Colonic mucosa (tissue), 4 donors: ENCODE measurements around the gene CCDC88C. TPM values are rescaled to one million over a fixed set of nuclear protein-coding genes. Genes with fewer than 3 reads are reported as not detected.
A peak's percentile ranks its signal among the peaks of the same experiment; 100 is the strongest.

Experiments
- DNase-seq: peaks from one replicate; pipeline ENCODE4 v3.0.0-alpha.2; 2020
- H3K27ac ChIP-seq: fragments of 200-600 bp; one replicate; pipeline ENCODE4 v1.8.0; 2021
- H3K27me3 ChIP-seq: fragments of 200-600 bp; one replicate; pipeline ENCODE4 v1.8.0; 2021
- H3K36me3 ChIP-seq: fragments of 200-600 bp; one replicate; pipeline ENCODE4 v1.8.0; 2021
- H3K4me1 ChIP-seq: fragments of 200-600 bp; one replicate; pipeline ENCODE4 v1.8.0; 2021; ENCODE audit warnings: mild to moderate bottlenecking
- H3K4me3 ChIP-seq: fragments of 200-600 bp; one replicate; pipeline ENCODE4 v1.8.0; 2021
- H3K9ac ChIP-seq, 2 donors: one replicate each; pipeline ENCODE4 v1.7.0; 2013; ENCODE audit warnings: control low read depth in 2 of 2, low read depth in 2 of 2, low read length in 2 of 2
- H3K9me3 ChIP-seq: fragments of 200-600 bp; one replicate; pipeline ENCODE4 v1.8.0; 2021
- intact Hi-C: fragments of 100-400 bp; cut with DNase I; formaldehyde crosslinking; loops from one replicate; pipeline ENCODE4 v1.14.1; 2022
- total RNA-seq, 2 donors: library from RNA; stranded (reverse); fragmentation: NEBNext Ultra II Directional in 1 of 2; extraction: Animal tissue kit (Norgen Biotek cat#: 25700) in 1 of 2; gene quantifications; one replicate each; pipeline ENCODE4 v1.2.1, GENCODE V29; 2021
- TF ChIP-seq, protein P1 (sequence below): fragments of 200-600 bp; IDR thresholded peaks from one replicate; pipeline ENCODE4 v1.8.0; 2022; ENCODE audit warnings: antibody characterized with exemption, mild to moderate bottlenecking
- donor health status: healthy.
- donor health status: DM: no; HTN: no; CAD: no.
- donor health status: DM: no; HTN: no; CAD: no.

Gene CCDC88C
- total RNA-seq, 2 donors from 2014 or later = 45.6 to 48.0 TPM

DNA sequence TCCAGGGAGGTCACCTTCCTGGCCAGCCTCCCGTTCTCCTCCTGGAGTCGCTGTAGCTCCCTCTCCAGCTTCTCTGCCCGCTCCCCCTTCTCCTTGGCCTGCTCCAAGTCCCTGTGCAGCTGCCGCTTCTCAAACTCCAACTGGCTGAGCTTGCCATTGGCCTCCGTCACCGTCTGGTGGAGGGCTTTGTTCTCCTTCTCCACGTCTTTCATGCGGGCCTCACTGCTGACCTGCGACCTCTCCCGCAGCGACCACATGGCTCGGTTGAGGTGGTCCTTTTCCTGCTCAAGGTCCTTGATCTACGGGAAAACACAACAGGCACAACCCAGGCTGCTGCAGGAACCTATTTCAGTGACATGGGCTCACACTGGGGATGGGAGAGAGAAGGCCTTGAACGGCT is 103.8 kb downstream of the CCDC88C start:
- Histone ChIP-seq H3K9ac (no peak overlapping the region), H3K36me3 (no peaks in the 10 kb centered on the region), H3K27me3 (no peaks in the 10 kb centered on the region), H3K4me1 (peaks cover 14% of the 10 kb centered on the region), H3K27ac (no peak overlapping the region), H3K4me3 (no peak overlapping the region), H3K9me3 (no peaks in the 10 kb centered on the region)
- TF ChIP-seq, protein P1, sequence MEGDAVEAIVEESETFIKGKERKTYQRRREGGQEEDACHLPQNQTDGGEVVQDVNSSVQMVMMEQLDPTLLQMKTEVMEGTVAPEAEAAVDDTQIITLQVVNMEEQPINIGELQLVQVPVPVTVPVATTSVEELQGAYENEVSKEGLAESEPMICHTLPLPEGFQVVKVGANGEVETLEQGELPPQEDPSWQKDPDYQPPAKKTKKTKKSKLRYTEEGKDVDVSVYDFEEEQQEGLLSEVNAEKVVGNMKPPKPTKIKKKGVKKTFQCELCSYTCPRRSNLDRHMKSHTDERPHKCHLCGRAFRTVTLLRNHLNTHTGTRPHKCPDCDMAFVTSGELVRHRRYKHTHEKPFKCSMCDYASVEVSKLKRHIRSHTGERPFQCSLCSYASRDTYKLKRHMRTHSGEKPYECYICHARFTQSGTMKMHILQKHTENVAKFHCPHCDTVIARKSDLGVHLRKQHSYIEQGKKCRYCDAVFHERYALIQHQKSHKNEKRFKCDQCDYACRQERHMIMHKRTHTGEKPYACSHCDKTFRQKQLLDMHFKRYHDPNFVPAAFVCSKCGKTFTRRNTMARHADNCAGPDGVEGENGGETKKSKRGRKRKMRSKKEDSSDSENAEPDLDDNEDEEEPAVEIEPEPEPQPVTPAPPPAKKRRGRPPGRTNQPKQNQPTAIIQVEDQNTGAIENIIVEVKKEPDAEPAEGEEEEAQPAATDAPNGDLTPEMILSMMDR = no peak
- intact Hi-C loops = no loop called here
- no peak for DNase-seq

DNA sequence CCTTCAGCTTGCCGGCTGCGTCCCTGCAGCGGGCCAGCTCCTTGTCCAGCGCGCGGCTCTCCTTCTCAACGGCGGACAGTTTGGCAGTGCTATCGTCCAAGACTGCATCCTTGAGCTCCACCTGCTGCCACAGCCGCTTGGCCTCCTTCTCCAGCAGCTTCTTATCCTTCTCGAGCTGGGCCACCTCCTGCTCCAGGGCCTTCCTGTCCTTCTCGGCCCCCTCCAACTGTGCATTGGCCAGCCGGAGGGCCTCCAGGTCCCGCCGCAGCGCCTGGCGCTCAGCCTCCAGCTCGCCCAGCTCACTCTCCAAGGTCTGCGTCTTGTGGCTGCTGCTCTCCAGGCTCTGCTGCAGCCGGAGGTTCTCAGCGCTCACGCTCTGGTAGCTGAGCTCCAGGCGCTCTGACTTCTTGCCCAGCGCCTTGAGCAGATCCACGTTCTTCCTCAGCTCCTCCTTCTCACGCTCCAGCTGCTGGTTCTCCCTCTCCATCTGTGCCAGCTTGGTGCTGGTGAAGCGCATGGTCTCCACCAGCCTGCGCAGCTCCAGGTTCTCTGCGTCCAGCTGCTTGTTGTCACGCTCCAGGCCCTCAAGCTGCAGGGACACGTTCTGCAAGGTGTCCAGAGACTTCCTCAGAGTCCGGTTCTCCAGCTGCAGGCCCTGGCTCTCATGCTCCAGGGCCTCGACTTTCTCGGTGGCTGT is 104.3 kb downstream of the CCDC88C start:
- no peak for DNase-seq
- intact Hi-C loops = no loop called here

DNA sequence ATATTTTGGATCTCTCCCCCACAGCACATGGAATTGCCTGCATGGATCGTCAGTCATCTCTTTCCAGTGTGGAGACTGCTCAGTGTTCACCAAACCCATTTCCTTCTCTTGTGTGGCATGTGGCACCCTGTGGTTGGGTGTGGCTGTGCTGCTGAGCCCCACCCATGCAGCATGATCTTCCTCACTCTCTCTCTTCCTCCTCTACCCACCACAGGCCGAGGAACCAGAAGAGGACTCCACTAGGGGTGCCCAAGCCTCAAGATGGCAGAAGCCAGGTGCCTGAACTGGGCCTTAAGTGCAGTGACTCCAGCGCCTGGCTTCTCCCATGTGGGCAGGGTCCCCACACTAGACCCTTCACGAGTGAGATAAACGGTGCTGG is 106.3 kb downstream of the CCDC88C start:
- intact Hi-C loops = no loop called here
- DNase-seq = peak; percentile 63

More for the DNA sequence above, 104.3 kb downstream of the CCDC88C start:
- Histone ChIP-seq H3K27ac (no peak overlapping the region), H3K4me1 (peaks cover 14% of the 10 kb centered on the region), H3K27me3 (no peaks in the 10 kb centered on the region), H3K4me3 (no peak overlapping the region), H3K9ac (no peak overlapping the region), H3K9me3 (no peaks in the 10 kb centered on the region), H3K36me3 (peaks cover 3% of the 10 kb centered on the region)
- TF ChIP-seq, protein P1 = no peak

DNA sequence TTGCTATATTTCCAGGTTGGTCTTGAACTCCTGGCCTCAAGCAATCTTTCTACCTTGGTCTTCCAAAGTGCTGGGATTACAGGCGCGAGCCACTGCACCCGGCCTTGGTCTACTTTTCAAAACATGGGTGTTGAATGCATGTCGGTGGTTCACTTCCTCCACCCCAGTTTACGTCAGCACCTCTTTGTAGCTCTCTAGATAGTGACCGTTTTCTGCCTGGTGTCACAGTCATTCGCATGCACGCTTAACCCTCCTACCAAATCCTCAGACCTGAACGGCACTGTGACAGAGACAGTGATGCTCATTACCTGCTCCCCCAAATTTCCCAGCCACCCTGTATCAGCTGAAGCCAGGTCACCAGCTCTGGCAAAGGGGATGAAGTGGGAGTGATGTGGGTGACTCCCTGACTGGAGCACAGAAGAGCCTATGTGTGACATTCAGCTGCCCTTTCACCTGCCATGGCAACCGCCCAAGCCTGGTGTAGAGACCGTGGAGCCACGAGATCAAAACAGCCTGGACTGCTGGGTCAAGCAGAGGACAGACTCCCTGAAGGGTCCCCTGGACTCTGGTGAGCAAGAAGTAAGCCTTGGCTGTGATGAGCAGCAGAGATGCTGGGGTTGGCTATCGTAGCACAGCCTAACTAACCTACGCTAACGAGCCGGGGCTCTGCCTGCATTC is 106.9 kb downstream of the CCDC88C start:
- Histone ChIP-seq H3K9ac (no peak overlapping the region), H3K27me3 (no peaks in the 10 kb centered on the region), H3K4me3 (no peak overlapping the region), H3K36me3 (peaks cover 9% of the 10 kb centered on the region), H3K27ac (no peak overlapping the region), H3K4me1 (no peaks in the 10 kb centered on the region), H3K9me3 (no peaks in the 10 kb centered on the region)
- intact Hi-C loops = no loop called here
- TF ChIP-seq, protein P1 = no peak
- no peak for DNase-seq

More for the DNA sequence above, 106.3 kb downstream of the CCDC88C start:
- no peaks in the 10 kb centered on the region for H3K27me3 ChIP-seq
- H3K9ac ChIP-seq = no peak overlapping the region
- H3K9me3 ChIP-seq = no peaks in the 10 kb centered on the region
- no peak overlapping the region for H3K4me3 ChIP-seq
- peak overlapping the region; percentile 5 for H3K27ac ChIP-seq
- H3K36me3 ChIP-seq = peaks cover 9% of the 10 kb centered on the region
- no peaks in the 10 kb centered on the region for H3K4me1 ChIP-seq
- TF ChIP-seq, protein P1 = no peak

DNA sequence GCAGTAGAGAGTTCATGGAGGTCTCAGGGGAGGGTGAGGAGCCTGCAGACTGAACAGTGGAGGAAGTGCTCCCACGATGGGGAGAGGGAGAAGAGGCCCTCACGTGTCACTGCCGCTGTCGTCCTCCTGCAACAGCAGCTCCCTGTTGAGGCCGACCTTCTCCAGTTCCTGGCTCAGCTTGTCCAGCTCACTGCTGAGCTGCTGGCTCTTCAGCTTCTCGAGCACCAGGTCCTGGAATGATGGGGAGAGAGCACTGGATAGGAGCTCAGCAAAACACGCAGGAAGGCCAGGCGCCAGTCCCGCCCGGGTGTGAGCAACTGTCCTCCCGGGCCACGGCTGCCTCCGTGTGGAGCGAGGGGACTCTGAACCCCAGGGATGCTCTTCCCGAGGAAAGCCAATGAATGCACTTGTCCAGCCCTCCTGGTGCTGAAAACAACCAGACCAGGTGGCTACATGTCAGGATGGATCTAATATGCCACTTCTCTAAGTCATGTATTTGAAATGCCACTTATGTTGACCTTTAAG is 107.8 kb downstream of the CCDC88C start:
- Histone ChIP-seq H3K4me3 (no peak overlapping the region), H3K9ac (no peak overlapping the region), H3K27ac (no peak overlapping the region), H3K36me3 (peaks cover 9% of the 10 kb centered on the region), H3K4me1 (no peaks in the 10 kb centered on the region), H3K27me3 (no peaks in the 10 kb centered on the region), H3K9me3 (no peaks in the 10 kb centered on the region)
- DNase-seq = no peak
- intact Hi-C loops = no loop called here
- TF ChIP-seq, protein P1 = no peak
